ENCODE measurements around the gene KLF11. TPM values are rescaled to one million over a fixed set of nuclear protein-coding genes. Genes with fewer than 3 reads are reported as not detected.

Gene KLF11
- polyA plus RNA-seq, 1 of the 3 experiments (the other 2 are of a cell fraction): 9.5 TPM

- no peak overlapping the region for H3K4me3 ChIP-seq (ENCODE audit: low read depth in 2 of 2, low read length in 1 of 2)
- no peaks in the 10 kb centered on the region for H3K9me3 ChIP-seq
- no peak overlapping the region for H3K4me2 ChIP-seq
- ChIA-PET POLR2A (interaction anchor here (0.6 kb wide), 1 partner anchor 266 kb away, joined by 4 read pairs; no protein-coding TSS in a partner anchor), CTCF (interaction anchor here (0.6 to 5.9 kb wide), 7 partner anchors 11 to 196 kb away, joined by 3 to 58 read pairs (median 5); no protein-coding TSS in a partner anchor)
- no peaks in the 10 kb centered on the region for H4K20me1 ChIP-seq (ENCODE audit: insufficient read depth)
- H3K9ac ChIP-seq: no peak overlapping the region
- WGBS (ENCODE audit: low lambda C conversion rate): 85% methylated on average over 18 of the region's 22 CpGs
- peak overlapping the region in 1 of 2 experiments; percentile 90; a peak in 2 of 4 replicates for H3K27ac ChIP-seq (ENCODE audit: low read depth in 2 of 2, low read length in 1 of 2)
- peaks cover 6 to 66% of the 10 kb centered on the region in 2 experiments; a peak in 2 of 4 replicates for H3K4me1 ChIP-seq (ENCODE audit: control insufficient read depth in 1 of 2, insufficient read depth in 2 of 2, low read depth in 1 of 2, low read length in 1 of 2)
- no peaks in the 10 kb centered on the region for H3K9me2 ChIP-seq
- no peak overlapping the region; the same call in 1 of the 2 replicates for H2AFZ ChIP-seq (ENCODE audit: low read depth)
- no peaks in the 10 kb centered on the region for H3K36me3 ChIP-seq (replicated peaks in 1 of 2; ENCODE audit: control insufficient read depth in 1 of 2, insufficient read depth in 2 of 2, low read length in 1 of 2)
- DNase-seq: no peak
- no peaks in the 10 kb centered on the region for H3K27me3 ChIP-seq (ENCODE audit: insufficient read depth)
- H3F3A ChIP-seq (replicated peaks; ENCODE audit: insufficient read depth): peaks cover 5% of the 10 kb centered on the region
- no peaks in the 10 kb centered on the region for H3K79me2 ChIP-seq (ENCODE audit: insufficient read depth)
- TF ChIP-seq RCOR1 (IDR thresholded peaks at IDR 0.05; ENCODE audit: low read length) (no peak), PBX3 (IDR thresholded peaks at IDR 0.05) (no peak), GATA2 (CRISPR knock-in tag; IDR thresholded peaks at IDR 0.05) (no peak), CHD2 (IDR thresholded peaks at IDR 0.05; ENCODE audit: low read length, partially characterized antibody) (no peak), RAD21 (IDR thresholded peaks at IDR 0.05; ENCODE audit: low read length) (no peak), FOXJ3 (CRISPR knock-in tag; IDR thresholded peaks at IDR 0.05) (no peak), IRF3 (IDR thresholded peaks at IDR 0.05; ENCODE audit: low read depth, low read length) (no peak), USF1 (IDR thresholded peaks at IDR 0.05; ENCODE audit: borderline replicate concordance, low read depth) (no peak), MEF2A (IDR thresholded peaks at IDR 0.05; ENCODE audit: borderline replicate concordance, low read depth) (no peak), POLR2AphosphoS5 (IDR thresholded peaks at IDR 0.05; ENCODE audit: low read depth, low read length) (no peak), NFIC (IDR thresholded peaks at IDR 0.05; ENCODE audit: borderline replicate concordance) (no peak), SIN3A (IDR thresholded peaks at IDR 0.05; ENCODE audit: borderline replicate concordance, low read depth, low read length) (no peak), REST (IDR thresholded peaks at IDR 0.05; ENCODE audit: low read depth, low read length) (no peak), SMC3 (IDR thresholded peaks at IDR 0.05; ENCODE audit: low read depth, low read length) (no peak), FOSL2 (IDR thresholded peaks at IDR 0.05; ENCODE audit: borderline replicate concordance, low read depth) (no peak), TAF1 (IDR thresholded peaks at IDR 0.05; ENCODE audit: borderline replicate concordance, low read depth, low read length) (no peak), FOXM1 (IDR thresholded peaks at IDR 0.05; ENCODE audit: low read depth) (no peak)
Observed at GRCh38 chr2:10007921-10008808, 35.2 kb upstream of the KLF11 start.
